H1 (cell line): ENCODE results near the gene KCTD16. TPM values are rescaled to one million over a fixed set of nuclear protein-coding genes. Genes with fewer than 3 reads are reported as not detected.

Source experiments
- CTCF ChIA-PET: fragments of 300-600 bp; sonication (Branson Sonifier 250); formaldehyde crosslinking; loops from one replicate; lab custom pipeline; 2021; ENCODE audit not compliant: partially characterized antibody; lab: Charles Lee
- POLR2A ChIA-PET: fragments of 300-600 bp; sonication (Branson Sonifier 250); formaldehyde crosslinking; loops from one replicate; lab custom pipeline; 2021; ENCODE audit warnings: inconsistent platforms; ENCODE audit not compliant: partially characterized antibody; lab: Charles Lee
- DNase-seq, 2 experiments: peaks; one replicate each; pipeline versions ENCODE4 v3.0.0 to v3.0.0-alpha.2; 2010 to 2022; ENCODE audit warnings: low spot score in 2 of 2, low read depth in 1 of 2, mixed read lengths in 1 of 2
- FAIRE-seq: peaks from 2 replicates; lab custom pipeline; 2011; peaks lifted over from hg19 to GRCh38; lab: Jason Lieb, UNC
- H2AFZ ChIP-seq: 2 replicates; pipeline ENCODE4 v1.8.1; 2012; ENCODE audit warnings: low read length, inconsistent platforms
- H2AK5ac ChIP-seq: 2 replicates; pipeline ENCODE4 v1.6.1; 2013; ENCODE audit warnings: low read depth, low read length
- H2BK120ac ChIP-seq: replicated peaks from 2 replicates; pipeline ENCODE3; 2013; ENCODE audit warnings: low read depth, low read length, inconsistent platforms
- H2BK12ac ChIP-seq: 2 replicates; pipeline ENCODE4 v1.6.1; 2013; ENCODE audit warnings: low read depth, low read length
- H2BK15ac ChIP-seq: 2 replicates; pipeline ENCODE4 v1.6.1; 2013; ENCODE audit warnings: low read length
- H2BK20ac ChIP-seq: 2 replicates; pipeline ENCODE4 v1.6.1; 2013; ENCODE audit warnings: low read length
- H2BK5ac ChIP-seq: 2 replicates; pipeline ENCODE4 v1.6.1; 2013; ENCODE audit warnings: low read depth, low read length
- H3K14ac ChIP-seq: 2 replicates; pipeline ENCODE4 v1.6.1; 2013; ENCODE audit warnings: inconsistent platforms; ENCODE audit not compliant: insufficient read length
- H3K18ac ChIP-seq: 2 replicates; pipeline ENCODE4 v1.6.1; 2013; ENCODE audit warnings: low read length; ENCODE audit errors: extremely low read depth
- H3K23ac ChIP-seq: 2 replicates; pipeline ENCODE4 v1.6.1; 2013; ENCODE audit warnings: inconsistent platforms; ENCODE audit not compliant: insufficient read length
- H3K23me2 ChIP-seq: 2 replicates; pipeline ENCODE4 v1.6.1; 2013; ENCODE audit warnings: low read depth, low read length
- H3K27ac ChIP-seq: 2 replicates; pipeline ENCODE4 v1.6.1; 2011; ENCODE audit warnings: low read depth, low read length, inconsistent platforms
- H3K27me3 ChIP-seq, 4 experiments: replicated peaks in 1 of 4; 1 replicate in 1 of 4; 2 replicates in 3 of 4; pipeline versions ENCODE4 v1.6.1 to v1.8.1; 2011 to 2013; ENCODE audit warnings: low read length in 3 of 4, mild to moderate bottlenecking in 3 of 4, inconsistent platforms in 2 of 4, mixed read lengths in 2 of 4, moderate library complexity in 1 of 4; ENCODE audit not compliant: control insufficient read depth in 3 of 4, insufficient read depth in 3 of 4; ENCODE audit errors: extremely low read depth in 1 of 4
- H3K36me3 ChIP-seq, 4 experiments: 2 replicates each; pipeline versions ENCODE4 v1.6.1 to v1.8.1; 2011 to 2013; ENCODE audit warnings: mild to moderate bottlenecking in 4 of 4, low read length in 3 of 4, moderate library complexity in 2 of 4, control low read depth in 1 of 4, inconsistent platforms in 1 of 4; ENCODE audit not compliant: insufficient read depth in 4 of 4, control insufficient read depth in 2 of 4
- H3K4ac ChIP-seq: replicated peaks from 2 replicates; pipeline ENCODE3; 2013; ENCODE audit warnings: low read length, low read depth, mixed read lengths, inconsistent platforms; ENCODE audit not compliant: insufficient read length
- H3K4me1 ChIP-seq, 4 experiments: replicated peaks in 1 of 4; 1 replicate in 1 of 4; 2 replicates in 3 of 4; pipeline versions ENCODE4 v1.6.1 to v1.8.1; 2011 to 2013; ENCODE audit warnings: low read length in 3 of 4, inconsistent platforms in 2 of 4, mixed read lengths in 1 of 4; ENCODE audit not compliant: insufficient read depth in 4 of 4, control insufficient read depth in 3 of 4
- H3K4me2 ChIP-seq, 2 experiments: 2 replicates each; pipeline versions ENCODE4 v1.6.1 to v1.8.1; 2011 to 2013; ENCODE audit warnings: low read depth in 2 of 2, low read length in 2 of 2, control low read depth in 1 of 2, inconsistent platforms in 1 of 2, mild to moderate bottlenecking in 1 of 2; ENCODE audit not compliant: insufficient read depth in 1 of 2
- H3K4me3 ChIP-seq, 4 experiments: fragments of 200-600, 300-600 bp in 1 of 4; sonication (generic), shearing (Covaris generic), sonication (Bioruptor Twin) in 1 of 4; 2 replicates each; pipeline versions ENCODE4 v1.5.1 to v1.8.1; 2011 to 2016; ENCODE audit warnings: low read length in 4 of 4, low read depth in 3 of 4, control low read depth in 2 of 4, inconsistent platforms in 2 of 4, mild to moderate bottlenecking in 2 of 4, mixed read lengths in 1 of 4, moderate library complexity in 1 of 4; ENCODE audit not compliant: insufficient read depth in 2 of 4; ENCODE audit errors: extremely low read depth in 1 of 4
- H3K56ac ChIP-seq: replicated peaks from 2 replicates; pipeline ENCODE3; 2013; ENCODE audit warnings: low read depth, mild to moderate bottlenecking, mixed read lengths, low read length, inconsistent platforms; ENCODE audit not compliant: insufficient read length
- H3K79me1 ChIP-seq: 2 replicates; pipeline ENCODE4 v1.6.1; 2013; ENCODE audit warnings: low read depth, low read length, control low read depth
- H3K79me2 ChIP-seq, 2 experiments: 2 replicates each; pipeline versions ENCODE4 v1.6.1 to v1.8.1; 2012 to 2013; ENCODE audit warnings: low read length in 2 of 2, mild to moderate bottlenecking in 2 of 2, inconsistent platforms in 1 of 2; ENCODE audit not compliant: insufficient read depth in 2 of 2, control insufficient read depth in 1 of 2
- H3K9ac ChIP-seq, 4 experiments: replicated peaks in 1 of 4; 1 replicate in 1 of 4; 2 replicates in 3 of 4; pipeline versions ENCODE4 v1.6.1 to v1.8.1; 2011 to 2013; ENCODE audit warnings: low read depth in 3 of 4, low read length in 3 of 4, control low read depth in 2 of 4, mild to moderate bottlenecking in 2 of 4, moderate library complexity in 2 of 4, inconsistent platforms in 1 of 4; ENCODE audit errors: extremely low read depth in 1 of 4
- H3K9me3 ChIP-seq, 2 experiments: 2 replicates each; pipeline versions ENCODE4 v1.6.1 to v1.8.1; 2012 to 2013; ENCODE audit warnings: mild to moderate bottlenecking in 2 of 2, moderate library complexity in 2 of 2, control low read depth in 1 of 2, inconsistent platforms in 1 of 2, low read depth in 1 of 2, low read length in 1 of 2, mixed read lengths in 1 of 2; ENCODE audit not compliant: insufficient read depth in 2 of 2
- H4K20me1 ChIP-seq, 2 experiments: replicated peaks in 1 of 2; 2 replicates each; pipeline versions ENCODE3 to v1.8.1; 2011 to 2013; ENCODE audit warnings: inconsistent platforms in 2 of 2, low read length in 2 of 2, mild to moderate bottlenecking in 1 of 2; ENCODE audit not compliant: insufficient read depth in 2 of 2, control insufficient read depth in 1 of 2
- H4K5ac ChIP-seq: 2 replicates; pipeline ENCODE4 v1.6.1; 2013; ENCODE audit warnings: low read length, low read depth, mixed read lengths, inconsistent platforms; ENCODE audit not compliant: insufficient read length
- H4K8ac ChIP-seq: 2 replicates; pipeline ENCODE4 v1.8.0; 2013; ENCODE audit warnings: mild to moderate bottlenecking, moderate library complexity, low read length, inconsistent platforms; ENCODE audit not compliant: insufficient read depth; ENCODE audit errors: extremely low read depth
- H4K91ac ChIP-seq: replicated peaks from 2 replicates; pipeline ENCODE3; 2013; ENCODE audit warnings: low read length, mixed read lengths, inconsistent platforms; ENCODE audit not compliant: insufficient read length
- CEBPB ChIP-seq: IDR thresholded peaks from 2 replicates; pipeline ENCODE4 v1.6.1; 2012; ENCODE audit warnings: low read depth, low read length
- PHF8 ChIP-seq: fragments of 200-600 bp; sonication (generic); conservative IDR thresholded peaks from 2 replicates; pipeline ENCODE4 v1.7.1; 2012; ENCODE audit warnings: low read depth, mild to moderate bottlenecking, inconsistent platforms, low read length, moderate library complexity
- SIX5 ChIP-seq: IDR thresholded peaks from 2 replicates; pipeline ENCODE4 v1.6.1; 2011; ENCODE audit warnings: mild to moderate bottlenecking, low read depth, low read length
- WGBS, 2 experiments: shearing (Covaris generic) in 1 of 2; methylation state at CpG; one replicate each; pipeline versions ENCODE4 v1.1.6 to v1.1.7; 2013 to 2015; ENCODE audit warnings: low lambda C conversion rate in 2 of 2, mixed read lengths in 2 of 2, inconsistent platforms in 1 of 2, low coverage in 1 of 2, missing lambda C conversion rate in 1 of 2; ENCODE audit not compliant: insufficient replicate concordance in 2 of 2, insufficient coverage in 1 of 2, insufficient read length in 1 of 2; ENCODE audit errors: extremely low coverage in 1 of 2, missing lambda C conversion rate in 1 of 2; 5-methylcytosine and 5-hydroxymethylcytosine counted together
- polyA plus RNA-seq, 7 experiments: library from polyadenylated mRNA; depleted of rRNA in 3 of 7; stranded (reverse) in 5 of 7; unstranded in 2 of 7; fragments of >200 nt in 5 of 7; fragments of 200-250 nt in 2 of 7; gene quantifications; 1 replicate in 5 of 7; 2 replicates in 1 of 7; 4 replicates in 1 of 7; pipeline versions ENCODE4 v1.2.1 to v1.2.3, GENCODE V29; 2011 to 2013; ENCODE audit warnings: missing spikeins in 2 of 7, mixed read lengths in 2 of 7
- total RNA-seq: library from RNA; stranded (reverse); fragmentation: NEBNext Ultra II Directional; extraction: Animal tissue kit (Norgen Biotek cat#: 25700); gene quantifications from 2 replicates; pipeline ENCODE4 v1.2.1, GENCODE V29; 2021

Gene KCTD16
- total and polyA plus RNA-seq, 2 of the 8 experiments (the other 6 are each of a cell fraction or from before 2014, with no cell fraction given) = 0.03 to 0.24 TPM

DNA sequence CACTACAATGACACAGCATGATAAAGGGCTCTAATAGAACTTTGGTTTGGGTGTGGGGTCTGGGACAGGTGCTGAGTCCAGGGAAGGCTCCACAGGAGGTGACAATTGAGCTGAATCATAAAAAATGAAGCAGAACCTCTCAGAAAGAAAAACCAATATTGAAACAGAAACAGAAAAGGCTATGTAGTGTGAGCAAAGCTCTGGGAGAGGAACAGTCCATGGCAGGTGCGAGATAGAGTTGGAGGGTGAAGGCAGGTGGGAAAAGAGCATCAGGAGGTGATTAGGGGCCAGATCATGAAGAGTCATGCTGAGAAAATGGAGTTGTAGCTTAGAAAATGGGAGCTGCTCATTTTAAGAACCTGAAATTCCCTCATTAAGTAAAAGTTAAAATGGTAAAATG, 164.9 kb downstream of the KCTD16 start:
- H2AK5ac ChIP-seq = no peak overlapping the region
- CTCF ChIA-PET = interaction anchor here (0.6 to 8.3 kb wide), 8 partner anchors 40 to 900 kb away, joined by 3 to 70 read pairs (median 3); no protein-coding TSS in a partner anchor
- H3K79me2 ChIP-seq = no peaks in the 10 kb centered on the region
- no peak overlapping the region for H3K9ac ChIP-seq
- H3K79me1 ChIP-seq = no peaks in the 10 kb centered on the region
- no peak overlapping the region for H2AFZ ChIP-seq
- no peak overlapping the region for H3K27ac ChIP-seq
- H3K23me2 ChIP-seq = no peaks in the 10 kb centered on the region
- DNase-seq (no peak), FAIRE-seq (no peak)
- H3K4me2 ChIP-seq = no peak overlapping the region
- 79% methylated on average over 1 of the region's 1 CpG; no CpG with 5 or more reads in 1 of the 2 experiments for WGBS, 2 experiments
- H3K4me1 ChIP-seq = no peaks in the 10 kb centered on the region
- H3K56ac ChIP-seq = no peak overlapping the region
- H2BK15ac ChIP-seq = no peak overlapping the region
- H3K9me3 ChIP-seq = no peaks in the 10 kb centered on the region
- no peak overlapping the region for H2BK120ac ChIP-seq
- H4K20me1 ChIP-seq = no peaks in the 10 kb centered on the region
- no peak overlapping the region for H4K5ac ChIP-seq
- POLR2A ChIA-PET = no interaction called here
- H3K4ac ChIP-seq = no peak overlapping the region
- no peak overlapping the region for H3K4me3 ChIP-seq
- H3K27me3 ChIP-seq = no peaks in the 10 kb centered on the region
- no peak overlapping the region for H3K18ac ChIP-seq
- H4K91ac ChIP-seq = no peak overlapping the region
- no peak overlapping the region for H2BK20ac ChIP-seq
- H2BK12ac ChIP-seq = no peak overlapping the region
- no peak overlapping the region for H4K8ac ChIP-seq
- no peaks in the 10 kb centered on the region for H3K36me3 ChIP-seq
- no peak overlapping the region for H2BK5ac ChIP-seq
- no peak overlapping the region for H3K23ac ChIP-seq
- H3K14ac ChIP-seq = no peak overlapping the region
- TF ChIP-seq CEBPB (no peak), SIX5 (no peak), PHF8 (no peak)
